Heart left ventricle (tissue), 13 donors: ENCODE data around the gene GPATCH2L.

Experiments used
- CTCF ChIP-seq, 12 donors: fragments of 200-600 bp; sonication (generic) in 4 of 12; IDR thresholded peaks; one replicate each; pipeline versions ENCODE4 v1.5.0 to v1.8.0; 2018 to 2022; ENCODE audit warnings: antibody characterized with exemption in 12 of 12, mild to moderate bottlenecking in 5 of 12
- POLR2A ChIP-seq, 2 donors: fragments of 450-650 bp; IDR thresholded peaks; one replicate each; pipeline ENCODE4 v1.6.1; 2017; ENCODE audit warnings: antibody characterized with exemption in 2 of 2, mild to moderate bottlenecking in 2 of 2, moderate library complexity in 2 of 2
- donor health status: ischemic (EF 13 %, LVEDD 7.1; RV severe dilation, severe dysfunction).
- donor health status: DM: no; HTN: yes; CAD: no.
- donor health status: DM: no; HTN: no; CAD: no.
- donor health status: ischemic (EF 25% LVEDD 6.9; RV normal size, moderate dysfunction).
- donor health status: ischemic (EF 25% LVEDD 5.7; RV mildly dilated, moderate dysfunction).
- donor health status: ischemic (EF 35%, LVEDD 5.7; RV mildly dilated, moderate dysfunction).
- donor health status: nonischemic (EF 11% LVEDD 7.7; RV severe dilation, severe dysfunction).
- donor health status: DM: yes; HTN: yes; CAD: no.
- donor health status: PGD.
- donor health status: ischemic (EF 29% LVEDD 5.4; RV normal size, mild dysfunction).
- donor health status: nonischemic (EF 23%, LVEDD 6.1; RV moderate dilation, normal function).

DNA sequence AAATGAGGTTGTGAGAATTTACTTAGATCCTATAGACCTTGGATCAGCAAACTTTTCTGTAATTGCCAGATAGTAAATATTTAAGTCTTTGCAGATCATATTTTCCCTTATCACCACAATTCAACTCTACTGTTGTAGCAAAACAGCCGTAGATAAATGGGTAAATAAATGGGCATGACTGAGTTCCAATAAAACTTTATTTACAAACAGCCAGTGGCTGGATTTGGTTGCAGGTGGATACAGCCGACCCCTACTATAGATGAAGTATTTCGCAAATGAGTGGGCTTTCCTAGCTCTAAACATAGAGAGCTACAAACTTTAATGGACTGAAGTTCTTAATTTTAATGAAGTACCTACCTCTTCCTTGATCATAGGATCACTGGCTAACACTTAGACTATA lies 100.7 kb downstream of the GPATCH2L start:
- no peak for TF ChIP-seq CTCF (IDR thresholded peaks at IDR 0.05)
- TF ChIP-seq POLR2A (IDR thresholded peaks at IDR 0.05): no peak
